HCT116 (cell line): ENCODE measurements around the gene CPNE2.

ENCODE experiments used
- CEBPB ChIP-seq: IDR thresholded peaks from 2 replicates; pipeline ENCODE4 v1.6.1; 2012; ENCODE audit warnings: low read depth
- CTCF ChIP-seq, 3 experiments: fragments of 200-600 bp in 1 of 3; sonication (generic) in 1 of 3; IDR thresholded peaks in 2 of 3; conservative IDR thresholded peaks in 1 of 3; 2 replicates each; pipeline ENCODE4 v1.5.1; 2012 to 2017; ENCODE audit warnings: low read depth in 2 of 3, low read length in 2 of 3, antibody characterized with exemption in 1 of 3, borderline replicate concordance in 1 of 3, control low read depth in 1 of 3, mild to moderate bottlenecking in 1 of 3, mixed read lengths in 1 of 3, mixed run types in 1 of 3, moderate library complexity in 1 of 3; ENCODE audit not compliant: insufficient read depth in 1 of 3
- EZH2 ChIP-seq: fragments of 200-600 bp; sonication (generic); IDR thresholded peaks from 2 replicates; pipeline ENCODE4 v1.6.1; 2017; ENCODE audit warnings: antibody characterized with exemption, mixed run types
- EZH2phosphoT487 ChIP-seq: fragments of 200-600 bp; IDR thresholded peaks from 2 replicates; pipeline ENCODE4 v1.6.1; 2018; ENCODE audit warnings: antibody characterized with exemption, borderline replicate concordance
- FOSL1 ChIP-seq: IDR thresholded peaks from 2 replicates; pipeline ENCODE4 v1.6.1; 2012; ENCODE audit warnings: low read depth
- MAX ChIP-seq: IDR thresholded peaks from 2 replicates; pipeline ENCODE4 v1.6.1; 2012
- POLR2AphosphoS5 ChIP-seq: IDR thresholded peaks from 2 replicates; pipeline ENCODE4 v1.6.1; 2011; ENCODE audit warnings: mild to moderate bottlenecking, low read depth, low read length, moderate library complexity
- RAD21 ChIP-seq: IDR thresholded peaks from 2 replicates; pipeline ENCODE4 v1.6.1; 2012; ENCODE audit warnings: low read depth, mild to moderate bottlenecking
- REST ChIP-seq: IDR thresholded peaks from 2 replicates; pipeline ENCODE4 v1.6.1; 2012; ENCODE audit warnings: low read depth
- SIN3A ChIP-seq: IDR thresholded peaks from 2 replicates; pipeline ENCODE4 v1.6.1; 2012; ENCODE audit warnings: low read depth
- YY1 ChIP-seq: IDR thresholded peaks from 2 replicates; pipeline ENCODE4 v1.6.1; 2011; ENCODE audit warnings: low read length, low read depth, moderate library complexity, mild to moderate bottlenecking; ENCODE audit not compliant: insufficient replicate concordance; ENCODE audit errors: extremely low read depth
- ZFX ChIP-seq: fragments of 450-650 bp; IDR thresholded peaks from 2 replicates; pipeline ENCODE4 v1.6.1; 2017
- ZNF274 ChIP-seq: fragments of 200-500 bp; sonication (Bioruptor generic); IDR thresholded peaks from 2 replicates; pipeline ENCODE4 v1.6.1; 2014; ENCODE audit warnings: mild to moderate bottlenecking, low read depth, low read length, inconsistent platforms

GRCh38 chr16:57123216-57123973 lies 31.0 kb downstream of the CPNE2 start:
- TF ChIP-seq CTCF (IDR thresholded peaks at IDR 0.05 in 2 of 3, conservative IDR thresholded peaks at IDR 0.05 in 1 of 3; ENCODE audit: borderline replicate concordance in 1 of 3, insufficient read depth in 1 of 3, low read depth in 2 of 3, low read length in 2 of 3) (no peak), POLR2AphosphoS5 (no peak), CEBPB (no peak), EZH2 (no peak), SIN3A (no peak), RAD21 (no peak), EZH2phosphoT487 (no peak), REST (no peak), YY1 (no peak), ZNF274 (no peak), MAX (no peak), ZFX (no peak), FOSL1 (no peak)
